GM19193 (cell line): ENCODE data around the gene GPR151.

Experiments
- POLR2A ChIP-seq: IDR thresholded peaks from 4 replicates; pipeline ENCODE4 v1.6.1; 2011; ENCODE audit not compliant: insufficient read depth, insufficient read length; ENCODE audit errors: extremely low read depth

The GPR151 gene

GRCh38 chr5:146516151-146516475 is at the start of gene GPR151:
Gene GPR151 (minus strand): TSS chr5:146516190. CDS start chr5:146516113, 77 bp downstream.
- TF ChIP-seq POLR2A: no peak

GRCh38 chr5:146564007-146564762 is 48.2 kb upstream of the GPR151 start:
- TF ChIP-seq POLR2A: no peak

- TF ChIP-seq POLR2A: no peak
Measured at GRCh38 chr5:146562461-146562860, 46.5 kb upstream of the GPR151 start.

GRCh38 chr5:146561711-146562110 is 45.7 kb upstream of the GPR151 start:
- no peak for TF ChIP-seq POLR2A

GRCh38 chr5:146560205-146560812 is 44.3 kb upstream of the GPR151 start:
- no peak for TF ChIP-seq POLR2A

GRCh38 chr5:146553446-146553845 is 37.5 kb upstream of the GPR151 start:
- no peak for TF ChIP-seq POLR2A

DNA sequence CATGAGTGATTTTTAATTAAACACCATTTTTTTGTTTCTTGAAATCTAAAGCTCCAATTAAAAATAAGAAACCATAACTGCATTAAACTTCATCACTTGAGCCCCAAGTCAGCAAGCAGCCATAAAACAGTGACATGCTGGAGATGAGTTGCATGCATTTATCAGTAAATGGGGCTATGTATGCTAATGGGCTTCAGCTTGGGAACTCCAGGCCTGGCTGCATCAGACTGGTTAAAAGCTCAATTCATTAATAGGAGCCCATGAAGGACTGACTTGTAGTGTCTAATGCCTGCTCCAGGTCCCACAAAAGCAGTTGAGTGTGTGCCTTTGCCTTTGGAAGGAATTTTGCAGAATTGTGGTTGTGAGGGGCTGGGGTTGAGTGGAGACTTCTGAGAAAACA is 33.6 kb upstream of the GPR151 start:
- TF ChIP-seq POLR2A: no peak

- no peak for TF ChIP-seq POLR2A
Measured at GRCh38 chr5:146548781-146549449, 32.9 kb upstream of the GPR151 start.

- TF ChIP-seq POLR2A: no peak
Measured at GRCh38 chr5:146544232-146544631, 28.2 kb upstream of the GPR151 start.

GRCh38 chr5:146541958-146542849 is 26.2 kb upstream of the GPR151 start:
- no peak for TF ChIP-seq POLR2A

GRCh38 chr5:146540414-146540813 is 24.4 kb upstream of the GPR151 start:
- no peak for TF ChIP-seq POLR2A

DNA sequence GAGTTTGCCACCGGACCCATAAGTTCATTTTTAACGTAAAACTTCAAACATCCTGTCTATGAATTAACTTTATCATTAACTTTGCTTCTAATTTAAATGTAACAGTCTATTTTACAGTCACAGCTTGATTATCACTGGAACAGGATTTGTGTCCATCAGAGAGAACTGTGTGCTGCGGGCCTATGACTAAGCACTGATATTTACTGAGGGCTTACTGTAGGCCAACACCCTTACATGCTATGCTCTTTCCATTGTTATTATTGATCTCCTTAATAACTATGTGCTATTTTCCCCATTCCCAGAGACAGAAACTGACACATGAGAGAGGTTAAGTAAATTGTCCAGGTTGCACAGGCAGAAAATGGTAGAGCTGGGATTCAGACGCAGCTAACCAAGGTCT is 24.0 kb upstream of the GPR151 start:
- no peak for TF ChIP-seq POLR2A

DNA sequence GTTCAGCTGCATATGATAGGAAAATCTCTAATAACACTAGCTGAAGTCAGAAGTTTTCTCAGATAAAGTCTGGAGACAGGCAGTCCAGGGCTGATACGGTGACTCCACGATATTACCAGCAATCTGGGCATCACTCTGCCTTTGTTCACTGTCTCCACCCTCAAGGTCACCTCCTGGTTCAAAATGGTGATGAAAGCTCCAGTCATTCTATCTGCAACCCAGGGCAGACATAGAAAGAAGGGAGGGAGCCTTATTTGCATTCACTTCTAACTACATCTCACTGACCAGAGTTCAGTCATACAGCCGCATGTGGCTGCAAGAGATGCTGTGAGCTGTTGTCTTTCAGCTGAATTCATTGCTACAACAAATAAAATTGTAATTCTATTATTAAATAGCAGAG is 22.4 kb upstream of the GPR151 start:
- no peak for TF ChIP-seq POLR2A

GRCh38 chr5:146533882-146534281 is 17.9 kb upstream of the GPR151 start:
- TF ChIP-seq POLR2A: no peak

DNA sequence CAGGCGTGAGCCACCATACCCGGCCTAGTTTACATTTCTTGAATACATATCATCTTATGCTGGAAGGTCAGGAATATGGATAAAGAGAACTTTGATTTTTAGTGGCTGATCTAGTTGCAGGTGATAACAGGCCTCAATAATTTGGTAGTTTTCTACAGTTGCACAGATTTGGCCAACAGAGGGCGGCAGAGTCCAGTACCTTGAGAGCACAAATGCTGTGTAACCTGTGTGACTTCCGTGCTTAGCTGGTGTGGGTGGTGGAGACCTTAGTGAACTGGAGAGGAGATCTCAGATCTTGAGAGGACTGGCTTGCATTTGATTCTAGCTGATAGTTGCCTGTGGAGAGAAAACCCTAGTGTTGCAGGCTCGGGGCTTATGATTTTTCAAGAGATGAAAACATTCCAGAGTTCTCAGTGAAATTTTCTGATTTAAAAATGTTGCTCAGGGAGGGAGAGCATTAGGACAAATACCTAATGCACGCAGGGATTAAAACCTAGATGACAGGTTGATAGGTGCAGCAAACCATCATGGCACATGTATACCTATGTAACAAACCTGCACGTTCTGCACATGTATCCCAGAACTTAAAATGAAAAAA is 17.4 kb upstream of the GPR151 start:
- TF ChIP-seq POLR2A: no peak

- no peak for TF ChIP-seq POLR2A
Measured at GRCh38 chr5:146529984-146530383, 14.0 kb upstream of the GPR151 start.

DNA sequence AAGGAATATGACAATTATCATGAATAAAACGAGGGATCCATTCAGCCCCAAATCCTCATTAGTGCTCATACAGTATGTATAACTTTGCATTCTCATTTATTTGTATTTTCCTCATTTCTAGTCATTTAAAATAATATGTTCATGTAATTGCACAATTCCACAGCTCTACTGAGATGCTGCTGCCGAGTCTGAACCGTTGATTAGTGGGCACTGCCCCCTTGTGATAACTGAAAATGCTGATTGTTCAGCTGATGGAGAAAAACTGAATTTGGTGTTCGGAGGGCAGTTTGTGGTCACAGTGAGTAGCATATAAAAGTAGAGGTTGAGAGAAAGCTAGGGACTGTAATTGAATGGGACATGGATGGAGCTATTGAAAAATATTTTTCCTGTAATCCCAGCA is 12.2 kb upstream of the GPR151 start:
- TF ChIP-seq POLR2A: no peak
